ENCODE measurements around the gene JAG2. TPM values are rescaled to one million over a fixed set of nuclear protein-coding genes. Genes with fewer than 3 reads are reported as not detected.

Gene JAG2
- total and polyA plus RNA-seq, 2 of the 13 experiments (the other 11 are each of a cell fraction or from before 2014, with no cell fraction given): 0.04 to 0.16 TPM

GRCh38 chr14:105160776-105161175 lies 7.8 kb downstream of the JAG2 start:
- Histone ChIP-seq H3K79me2 (ENCODE audit: insufficient read depth, low read length) (no peaks in the 10 kb centered on the region), H3K9me3 (ENCODE audit: low read length) (no peaks in the 10 kb centered on the region), H3K4me2 (ENCODE audit: low read depth, low read length) (no peak overlapping the region), H3K4me1 (ENCODE audit: insufficient read depth, low read length) (peaks cover 3% of the 10 kb centered on the region; the same call in 1 of the 2 replicates), H3K9ac (ENCODE audit: insufficient read depth, low read depth, low read length) (no peak overlapping the region), H3K36me3 (replicated peaks in 1 of 2; ENCODE audit: control insufficient read depth in 1 of 2, insufficient read depth in 2 of 2, low read length in 2 of 2) (no peaks in the 10 kb centered on the region), H2AFZ (ENCODE audit: low read length) (no peak overlapping the region), H3K27me3 (ENCODE audit: control insufficient read depth in 1 of 2, insufficient read depth in 2 of 2, low read length in 2 of 2) (peaks cover 24 to 66% of the 10 kb centered on the region in 2 experiments), H3K27ac (ENCODE audit: extremely low read length, insufficient read depth, low read length) (no peak overlapping the region), H3K4me3 (replicated peaks in 1 of 3; ENCODE audit: insufficient read depth in 1 of 3, low read depth in 2 of 3, low read length in 3 of 3) (no peak overlapping the region), H4K20me1 (ENCODE audit: insufficient read depth, low read length) (no peaks in the 10 kb centered on the region)
- CTCF ChIA-PET (ENCODE audit: low intra/inter-chr PET ratio, low total read pairs): no interaction called here
- BruUV-seq (replicated peaks): no TSS peak
- intact Hi-C loops (cut with micrococcal nuclease; ENCODE audit: unreplicated experiment) (no loop called here), in situ Hi-C loops (cut with HindIII; ENCODE audit: extremely low pct_ligation_motif_present, low pct_unique_long_range_greater_than_20kb) (no loop called here)
- no peak for ATAC-seq
- WGBS (ENCODE audit: low lambda C conversion rate): 51% methylated on average over 12 of the region's 12 CpGs
- no peak for DNase-seq (ENCODE audit: low spot score)
- POLR2A ChIA-PET: no interaction called here
- TF ChIP-seq ARID5B (CRISPR knock-in tag; IDR thresholded peaks at IDR 0.05): no peak
- TF ChIP-seq ATF2 (CRISPR knock-in tag; IDR thresholded peaks at IDR 0.05): no peak
- no peak for FAIRE-seq

- POLR2A ChIA-PET: no interaction called here
- Histone ChIP-seq H3K36me3 (replicated peaks in 1 of 2; ENCODE audit: control insufficient read depth in 1 of 2, insufficient read depth in 2 of 2, low read length in 2 of 2) (no peaks in the 10 kb centered on the region), H3K4me2 (ENCODE audit: low read depth, low read length) (no peak overlapping the region), H3K27me3 (ENCODE audit: control insufficient read depth in 1 of 2, insufficient read depth in 2 of 2, low read length in 2 of 2) (peaks cover 28 to 65% of the 10 kb centered on the region in 2 experiments), H3K9ac (ENCODE audit: insufficient read depth, low read depth, low read length) (no peak overlapping the region), H3K4me3 (replicated peaks in 1 of 3; ENCODE audit: insufficient read depth in 1 of 3, low read depth in 2 of 3, low read length in 3 of 3) (no peak overlapping the region), H3K9me3 (ENCODE audit: low read length) (no peaks in the 10 kb centered on the region), H2AFZ (ENCODE audit: low read length) (no peak overlapping the region), H3K79me2 (ENCODE audit: insufficient read depth, low read length) (no peaks in the 10 kb centered on the region), H3K4me1 (ENCODE audit: insufficient read depth, low read length) (peaks cover 9% of the 10 kb centered on the region; the same call in 1 of the 2 replicates), H4K20me1 (ENCODE audit: insufficient read depth, low read length) (no peaks in the 10 kb centered on the region), H3K27ac (ENCODE audit: extremely low read length, insufficient read depth, low read length) (no peak overlapping the region)
- in situ Hi-C loops (cut with HindIII; ENCODE audit: extremely low pct_ligation_motif_present, low pct_unique_long_range_greater_than_20kb): no loop called here
- 43% methylated on average over 9 of the region's 14 CpGs for WGBS (ENCODE audit: low lambda C conversion rate)
- ATAC-seq (no peak), DNase-seq (ENCODE audit: low spot score) (no peak), FAIRE-seq (no peak)
- BruUV-seq (replicated peaks): no TSS peak
- intact Hi-C loops (cut with micrococcal nuclease; ENCODE audit: unreplicated experiment): no loop called here
- CTCF ChIA-PET (ENCODE audit: low intra/inter-chr PET ratio, low total read pairs): no interaction called here
- TF ChIP-seq POGK (CRISPR knock-in tag; conservative IDR thresholded peaks at IDR 0.05): no peak
- no peak for TF ChIP-seq ZIK1 (CRISPR knock-in tag; IDR thresholded peaks at IDR 0.05; ENCODE audit: borderline replicate concordance, low read depth)
- TF ChIP-seq GPN1 (CRISPR knock-in tag; IDR thresholded peaks at IDR 0.05; ENCODE audit: borderline replicate concordance): no peak
- no peak for TF ChIP-seq EZH2 (conservative IDR thresholded peaks at IDR 0.05; ENCODE audit: low read depth, low read length)
- TF ChIP-seq ZNF333 (CRISPR knock-in tag; IDR thresholded peaks at IDR 0.05; ENCODE audit: borderline replicate concordance): no peak
- no peak for TF ChIP-seq SMAD1 (CRISPR knock-in tag; IDR thresholded peaks at IDR 0.05; ENCODE audit: borderline replicate concordance, low read depth)
- no peak for TF ChIP-seq ZNF543 (CRISPR knock-in tag; IDR thresholded peaks at IDR 0.05)
- no peak for TF ChIP-seq LCORL (IDR thresholded peaks at IDR 0.05)
- no peak for TF ChIP-seq LCORL (CRISPR knock-in tag; IDR thresholded peaks at IDR 0.05)
Measured at GRCh38 chr14:105159344-105159743, 9.2 kb downstream of the JAG2 start.
